OCI-LY7 (cell line): ENCODE data around the gene IGDCC3. TPM values are rescaled to one million over a fixed set of nuclear protein-coding genes. Genes with fewer than 3 reads are reported as not detected.

Experiments
- BruUV-seq: library from RNA; stranded (reverse); fragments of 400-500 nt; replicated peaks from 2 replicates; lab custom pipeline; 2021; lab: Mats Ljungman, UMichigan
- CTCF ChIA-PET: fragments of 300-600 bp; sonication (Branson Sonifier 250); formaldehyde crosslinking; loops from one replicate; lab custom pipeline; 2022; ENCODE audit warnings: antibody characterized with exemption; ENCODE audit not compliant: unreplicated experiment; lab: Charles Lee
- POLR2A ChIA-PET: fragments of 300-600 bp; sonication (Branson Sonifier 250); formaldehyde crosslinking; loops from one replicate; lab custom pipeline; 2022; ENCODE audit warnings: antibody characterized with exemption; lab: Charles Lee
- DNase-seq: peaks from one replicate; pipeline ENCODE4 v3.0.0-alpha.2; 2015; ENCODE audit warnings: low spot score
- H2AFZ ChIP-seq: fragments of 200-600 bp; sonication (generic), shearing (Covaris generic); 2 replicates; pipeline ENCODE4 v1.6.1; 2014; ENCODE audit warnings: mild to moderate bottlenecking, antibody characterized with exemption, low read length, moderate library complexity
- H3K27ac ChIP-seq: fragments of 200-600 bp; sonication (generic); 2 replicates; pipeline ENCODE4 v1.5.1; 2014; ENCODE audit warnings: mixed run types, low read depth, mild to moderate bottlenecking, moderate library complexity, low read length, inconsistent platforms; ENCODE audit not compliant: poor library complexity, severe bottlenecking
- H3K36me3 ChIP-seq: fragments of 200-600 bp; sonication (generic); 2 replicates; pipeline ENCODE4 v1.6.1; 2014; ENCODE audit warnings: mild to moderate bottlenecking, antibody characterized with exemption, low read length, moderate library complexity, mixed read lengths; ENCODE audit not compliant: insufficient read depth
- H3K4me1 ChIP-seq: fragments of 200-600 bp; sonication (generic); 2 replicates; pipeline ENCODE4 v1.5.1; 2014; ENCODE audit warnings: mild to moderate bottlenecking, low read length; ENCODE audit not compliant: insufficient read depth, poor library complexity, severe bottlenecking
- H3K4me2 ChIP-seq: fragments of 200-600 bp; sonication (generic); 2 replicates; pipeline ENCODE4 v1.6.1; 2014; ENCODE audit warnings: mild to moderate bottlenecking, low read length
- H3K4me3 ChIP-seq: fragments of 200-600 bp; sonication (generic); 2 replicates; pipeline ENCODE4 v1.5.1; 2014; ENCODE audit warnings: mild to moderate bottlenecking, low read depth, low read length; ENCODE audit not compliant: poor library complexity, severe bottlenecking
- H3K79me2 ChIP-seq: fragments of 200-600 bp; sonication (generic); 2 replicates; pipeline ENCODE4 v1.6.1; 2016; ENCODE audit warnings: low read depth, mild to moderate bottlenecking, low read length, moderate library complexity, mixed read lengths; ENCODE audit not compliant: insufficient read depth
- H3K9me2 ChIP-seq: fragments of 200-600 bp; sonication (generic); 2 replicates; pipeline ENCODE4 v1.6.1; 2016; ENCODE audit warnings: mild to moderate bottlenecking, low read length, mixed read lengths; ENCODE audit not compliant: insufficient read depth
- H3K9me3 ChIP-seq: fragments of 200-600 bp; sonication (generic); 2 replicates; pipeline ENCODE4 v1.6.1; 2014; ENCODE audit warnings: mild to moderate bottlenecking, mixed run types, low read length, mixed read lengths
- H4K20me1 ChIP-seq: fragments of 200-600 bp; sonication (generic); 2 replicates; pipeline ENCODE4 v1.6.1; 2014; ENCODE audit warnings: mild to moderate bottlenecking, antibody characterized with exemption, low read length, moderate library complexity, mixed read lengths; ENCODE audit not compliant: insufficient read depth
- EZH2phosphoT487 ChIP-seq: fragments of 200-600 bp; sonication (generic); IDR thresholded peaks from 2 replicates; pipeline ENCODE4 v1.6.1; 2018; ENCODE audit warnings: low read depth, borderline replicate concordance, mild to moderate bottlenecking, mixed run types, antibody characterized with exemption, low read length, moderate library complexity, mixed read lengths
- intact Hi-C: fragments of 100-400 bp; cut with micrococcal nuclease; formaldehyde crosslinking; loops from one replicate; pipeline ENCODE4 v1.10.0; 2022; ENCODE audit not compliant: unreplicated experiment
- total RNA-seq, 2 experiments: library from RNA; depleted of rRNA in 1 of 2; stranded (reverse); fragments of >200 nt in 1 of 2; shearing (Covaris generic) in 1 of 2; gene quantifications; 2 replicates each; pipeline ENCODE4 v1.2.3, GENCODE V29; 2014 to 2022
- TF ChIP-seq, protein P1 (sequence below): fragments of 200-600 bp; sonication (generic); conservative IDR thresholded peaks from 2 replicates; pipeline ENCODE4 v1.5.1; 2014; ENCODE audit warnings: mild to moderate bottlenecking, antibody characterized with exemption, low read length, moderate library complexity, mixed read lengths

Gene IGDCC3
- total RNA-seq, 2 experiments from 2014 or later, result not detected

DNA sequence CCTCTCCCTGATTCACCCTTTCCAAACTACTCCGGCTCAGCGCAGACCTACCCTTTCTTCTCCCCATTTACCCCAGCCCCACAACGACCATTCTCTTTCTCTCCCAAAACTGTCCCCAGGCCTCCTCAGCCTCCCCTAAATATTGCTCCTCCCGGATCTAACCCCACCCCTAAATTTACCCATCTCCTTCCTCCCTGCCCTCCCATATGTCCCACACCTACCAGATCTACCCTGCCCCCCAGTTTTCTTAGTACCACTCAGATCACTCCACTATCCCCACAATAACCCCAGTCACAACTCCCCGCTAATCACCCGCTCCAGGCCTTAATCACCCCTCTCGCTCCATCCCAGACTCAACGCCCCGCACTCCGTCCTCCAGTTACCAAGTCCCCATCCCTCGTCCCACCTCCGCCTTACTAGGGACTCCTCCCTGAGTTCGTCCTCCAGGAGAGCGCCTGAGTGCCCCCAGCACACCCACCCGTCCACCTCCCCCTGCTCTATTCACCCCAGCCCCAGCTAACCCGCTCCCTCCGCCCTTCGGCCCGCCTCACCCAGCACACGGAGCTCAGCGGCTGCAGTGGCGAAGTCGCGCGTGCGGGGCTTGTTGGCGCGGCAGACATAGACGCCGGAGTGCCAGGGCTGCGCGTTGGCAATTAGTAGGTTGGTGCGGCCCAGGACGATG, 18.6 kb upstream of the IGDCC3 start:
- no peaks in the 10 kb centered on the region for H3K4me1 ChIP-seq
- H3K79me2 ChIP-seq, result no peaks in the 10 kb centered on the region
- no peak for TF ChIP-seq EZH2phosphoT487
- TF ChIP-seq, protein P1, sequence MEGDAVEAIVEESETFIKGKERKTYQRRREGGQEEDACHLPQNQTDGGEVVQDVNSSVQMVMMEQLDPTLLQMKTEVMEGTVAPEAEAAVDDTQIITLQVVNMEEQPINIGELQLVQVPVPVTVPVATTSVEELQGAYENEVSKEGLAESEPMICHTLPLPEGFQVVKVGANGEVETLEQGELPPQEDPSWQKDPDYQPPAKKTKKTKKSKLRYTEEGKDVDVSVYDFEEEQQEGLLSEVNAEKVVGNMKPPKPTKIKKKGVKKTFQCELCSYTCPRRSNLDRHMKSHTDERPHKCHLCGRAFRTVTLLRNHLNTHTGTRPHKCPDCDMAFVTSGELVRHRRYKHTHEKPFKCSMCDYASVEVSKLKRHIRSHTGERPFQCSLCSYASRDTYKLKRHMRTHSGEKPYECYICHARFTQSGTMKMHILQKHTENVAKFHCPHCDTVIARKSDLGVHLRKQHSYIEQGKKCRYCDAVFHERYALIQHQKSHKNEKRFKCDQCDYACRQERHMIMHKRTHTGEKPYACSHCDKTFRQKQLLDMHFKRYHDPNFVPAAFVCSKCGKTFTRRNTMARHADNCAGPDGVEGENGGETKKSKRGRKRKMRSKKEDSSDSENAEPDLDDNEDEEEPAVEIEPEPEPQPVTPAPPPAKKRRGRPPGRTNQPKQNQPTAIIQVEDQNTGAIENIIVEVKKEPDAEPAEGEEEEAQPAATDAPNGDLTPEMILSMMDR, result no peak
- no peak overlapping the region for H3K4me3 ChIP-seq
- no TSS peak for BruUV-seq
- no peaks in the 10 kb centered on the region for H3K9me3 ChIP-seq
- no peaks in the 10 kb centered on the region for H3K9me2 ChIP-seq
- DNase-seq, result no peak
- H2AFZ ChIP-seq, result no peak overlapping the region
- ChIA-PET POLR2A (no interaction called here), CTCF (no interaction called here)
- H4K20me1 ChIP-seq, result no peaks in the 10 kb centered on the region
- H3K4me2 ChIP-seq, result no peak overlapping the region
- intact Hi-C loops, result no loop called here
- no peaks in the 10 kb centered on the region for H3K36me3 ChIP-seq
- H3K27ac ChIP-seq, result no peak overlapping the region

GRCh38 chr15:65395567-65396202, 17.9 kb upstream of the IGDCC3 start:
- CTCF ChIA-PET, result no interaction called here
- Histone ChIP-seq H3K4me1 (no peaks in the 10 kb centered on the region), H3K27ac (no peak overlapping the region), H3K79me2 (no peaks in the 10 kb centered on the region), H2AFZ (no peak overlapping the region), H3K36me3 (no peaks in the 10 kb centered on the region), H3K4me3 (no peak overlapping the region), H3K4me2 (no peak overlapping the region), H3K9me3 (no peaks in the 10 kb centered on the region), H4K20me1 (no peaks in the 10 kb centered on the region), H3K9me2 (no peaks in the 10 kb centered on the region)
- POLR2A ChIA-PET, result no interaction called here
- DNase-seq, result no peak
- no TSS peak for BruUV-seq
- intact Hi-C loops, result no loop called here
- TF ChIP-seq, protein P1, result no peak
- no peak for TF ChIP-seq EZH2phosphoT487

DNA sequence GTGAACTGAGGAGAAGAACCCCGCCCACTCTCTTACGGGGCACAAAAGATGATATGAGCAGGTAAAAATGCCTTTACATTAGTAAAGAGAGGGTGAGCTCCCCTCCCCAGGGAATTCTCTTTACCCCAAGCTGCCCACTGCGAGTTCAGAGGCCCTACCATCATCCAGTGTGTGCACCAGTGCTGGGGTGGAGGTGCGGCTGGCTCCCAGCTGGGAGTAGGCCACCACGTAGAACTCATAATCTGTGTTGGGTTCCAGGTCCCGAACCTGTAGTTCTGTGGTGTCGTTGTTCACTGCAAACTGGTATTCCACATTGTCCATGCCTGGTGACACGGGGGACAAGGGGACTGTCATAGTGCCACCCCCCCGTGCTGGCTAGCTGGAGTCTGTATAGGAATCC, 17.1 kb upstream of the IGDCC3 start:
- POLR2A ChIA-PET, result no interaction called here
- DNase-seq, result no peak
- H3K36me3 ChIP-seq, result no peaks in the 10 kb centered on the region
- no peak for TF ChIP-seq EZH2phosphoT487
- TF ChIP-seq, protein P1, result no peak
- CTCF ChIA-PET, result no interaction called here
- intact Hi-C loops, result no loop called here
- H3K4me3 ChIP-seq, result no peak overlapping the region
- no peaks in the 10 kb centered on the region for H3K79me2 ChIP-seq
- no peaks in the 10 kb centered on the region for H3K9me3 ChIP-seq
- no peaks in the 10 kb centered on the region for H3K9me2 ChIP-seq
- no peaks in the 10 kb centered on the region for H3K4me1 ChIP-seq
- no peak overlapping the region for H3K27ac ChIP-seq
- no peak overlapping the region for H3K4me2 ChIP-seq
- H4K20me1 ChIP-seq, result no peaks in the 10 kb centered on the region
- H2AFZ ChIP-seq, result no peak overlapping the region
- no TSS peak for BruUV-seq
